ENCODE data around the gene BRD1.

- TF ChIP-seq CBX3 (IDR thresholded peaks at IDR 0.05; ENCODE audit: low read depth) (no peak), CTCF (IDR thresholded peaks at IDR 0.05 in 2 of 3, conservative IDR thresholded peaks at IDR 0.05 in 1 of 3; ENCODE audit: borderline replicate concordance in 1 of 3, insufficient read depth in 1 of 3, low read depth in 2 of 3, low read length in 2 of 3) (no peak), RAD21 (IDR thresholded peaks at IDR 0.05; ENCODE audit: low read depth) (no peak), POLR2AphosphoS5 (IDR thresholded peaks at IDR 0.05; ENCODE audit: low read depth, low read length) (no peak), POLR2A (IDR thresholded peaks at IDR 0.05; ENCODE audit: borderline replicate concordance, extremely low read depth, insufficient read depth, insufficient read length) (no peak), REST (IDR thresholded peaks at IDR 0.05; ENCODE audit: low read depth) (no peak), EGR1 (IDR thresholded peaks at IDR 0.05; ENCODE audit: low read depth) (no peak), YY1 (IDR thresholded peaks at IDR 0.05; ENCODE audit: extremely low read depth, insufficient replicate concordance, low read depth, low read length) (no peak), EZH2 (IDR thresholded peaks at IDR 0.05) (no peak), MAX (IDR thresholded peaks at IDR 0.05) (no peak)
Observed at GRCh38 chr22:49769691-49770546, 57.8 kb downstream of the BRD1 start.
